Stomach (tissue), 9 donors: ENCODE data around the gene C2CD2L. TPM values are rescaled to one million over a fixed set of nuclear protein-coding genes. Genes with fewer than 3 reads are reported as not detected.
A peak's percentile ranks its signal among the peaks of the same experiment; 100 is the strongest.

Experiments
- DNase-seq, 2 donors: peaks; one replicate each; pipeline versions ENCODE4 v3.0.0 to v3.0.0-alpha.2; 2013 to 2019
- H3K27ac ChIP-seq, 5 donors: fragments of 200-600 bp in 4 of 5; sonication (generic) in 4 of 5; one replicate each; pipeline ENCODE4 v1.5.1; 2013 to 2019; ENCODE audit warnings: mild to moderate bottlenecking in 1 of 5, moderate library complexity in 1 of 5
- H3K27me3 ChIP-seq, 3 donors: fragments of 200-600 bp; sonication (generic); one replicate each; pipeline ENCODE4 v1.5.1; 2017 to 2019; ENCODE audit warnings: mixed run types in 1 of 3
- H3K36me3 ChIP-seq, 4 donors: fragments of 200-600 bp; sonication (generic); 1 replicate in 3 of 4; 2 replicates in 1 of 4; pipeline ENCODE4 v1.5.1; 2016 to 2019
- H3K4me1 ChIP-seq, 4 donors: fragments of 200-600 bp; sonication (generic); one replicate each; pipeline ENCODE4 v1.5.1; 2016 to 2019
- H3K4me3 ChIP-seq, 4 donors: fragments of 200-600 bp; sonication (generic) in 3 of 4; one replicate each; pipeline ENCODE4 v1.5.1; 2016 to 2019; ENCODE audit warnings: mild to moderate bottlenecking in 1 of 4
- H3K9me3 ChIP-seq, 4 donors: fragments of 200-600 bp; sonication (generic); one replicate each; pipeline ENCODE4 v1.5.1; 2016 to 2019
- EP300 ChIP-seq: sonication (generic); formaldehyde crosslinking; IDR thresholded peaks from one replicate; pipeline ENCODE4 v1.6.1; 2017; ENCODE audit warnings: antibody characterized with exemption
- POLR2A ChIP-seq, 4 donors: fragments of 450-650 bp; IDR thresholded peaks; one replicate each; pipeline ENCODE4 v1.6.1; 2016; ENCODE audit warnings: antibody characterized with exemption in 4 of 4, control low read depth in 2 of 4, mild to moderate bottlenecking in 1 of 4, moderate library complexity in 1 of 4
- POLR2AphosphoS5 ChIP-seq, 3 donors: sonication (generic); formaldehyde crosslinking; IDR thresholded peaks; one replicate each; pipeline ENCODE4 v1.6.1; 2016; ENCODE audit warnings: antibody characterized with exemption in 3 of 3
- WGBS, 5 donors: extraction: QIAGEN DNeasy Blood & Tissue Kit in 3 of 5; methylation state at CpG; one replicate each; pipeline versions ENCODE4 v1.1.5 to v1.1.7; 2013 to 2018; 5-methylcytosine and 5-hydroxymethylcytosine counted together
- intact Hi-C: fragments of 100-400 bp; cut with DNase I; formaldehyde crosslinking; loops from one replicate; pipeline ENCODE4 v1.15.1; 2023; ENCODE audit warnings: low total_unique reads
- polyA plus RNA-seq, 3 donors: library from polyadenylated mRNA; stranded (reverse); fragments of 200-250 nt; gene quantifications; one replicate each; pipeline ENCODE4 v1.2.3, GENCODE V29; 2013
- total RNA-seq, 5 donors: library from RNA; depleted of rRNA; stranded (reverse); fragments of >200 nt; gene quantifications; one replicate each; pipeline versions ENCODE4 v1.1.0 to v1.2.3, GENCODE V29; 2014 to 2016
- TF ChIP-seq, protein P1 (sequence below), 7 experiments: fragments of 450-650 bp in 4 of 7; fragments of 200-600 bp in 3 of 7; sonication (generic) in 3 of 7; IDR thresholded peaks; one replicate each; pipeline ENCODE4 v1.5.1; 2016 to 2019; ENCODE audit warnings: antibody characterized with exemption in 7 of 7, control low read depth in 2 of 7, mild to moderate bottlenecking in 1 of 7
- donor health status: healthy with polysubstance abuse.
- donor health status: Bipolar disorder and iron deficiency.
- donor health status: healthy.

The C2CD2L gene
- total and polyA plus RNA-seq, 8 donors: 1.7 to 19.9 (median 6.0) TPM

DNA sequence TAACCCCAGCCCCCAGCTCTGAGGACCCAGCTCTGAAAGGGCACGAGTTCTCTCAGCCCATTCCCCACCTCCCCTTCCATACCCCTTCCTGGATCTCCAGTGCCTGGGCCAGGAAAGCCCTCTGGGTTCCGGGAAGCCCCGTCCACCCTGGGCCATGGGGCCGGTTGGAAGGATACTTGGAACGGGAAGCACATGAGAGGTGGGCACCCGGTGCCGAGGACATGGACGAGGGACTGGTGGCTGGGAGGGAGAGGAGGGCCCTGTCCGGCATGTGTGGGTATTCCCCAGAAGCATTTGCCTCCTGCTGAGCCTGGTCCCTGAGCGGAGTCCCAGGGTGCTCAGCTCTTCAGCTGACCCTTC is 9.1 kb downstream of the C2CD2L start:
- Histone ChIP-seq H3K4me1 (peaks cover 7 to 21% (median 8%) of the 10 kb centered on the region in 4 donors), H3K27me3 (no peaks in the 10 kb centered on the region), H3K4me3 (peak overlapping the region in 1 of 4 donors; percentile 10), H3K9me3 (no peaks in the 10 kb centered on the region), H3K36me3 (peaks cover 39 to 66% (median 63%) of the 10 kb centered on the region in 4 donors), H3K27ac (peak overlapping the region in 4 of 5 donors; percentile 2 to 66 (median 54))
- DNase-seq: no peak
- 82 to 89% (median 85%) methylated on average over 10 of the region's 10 CpGs for WGBS, 5 donors
- intact Hi-C loops: no loop called here
- TF ChIP-seq, protein P1, sequence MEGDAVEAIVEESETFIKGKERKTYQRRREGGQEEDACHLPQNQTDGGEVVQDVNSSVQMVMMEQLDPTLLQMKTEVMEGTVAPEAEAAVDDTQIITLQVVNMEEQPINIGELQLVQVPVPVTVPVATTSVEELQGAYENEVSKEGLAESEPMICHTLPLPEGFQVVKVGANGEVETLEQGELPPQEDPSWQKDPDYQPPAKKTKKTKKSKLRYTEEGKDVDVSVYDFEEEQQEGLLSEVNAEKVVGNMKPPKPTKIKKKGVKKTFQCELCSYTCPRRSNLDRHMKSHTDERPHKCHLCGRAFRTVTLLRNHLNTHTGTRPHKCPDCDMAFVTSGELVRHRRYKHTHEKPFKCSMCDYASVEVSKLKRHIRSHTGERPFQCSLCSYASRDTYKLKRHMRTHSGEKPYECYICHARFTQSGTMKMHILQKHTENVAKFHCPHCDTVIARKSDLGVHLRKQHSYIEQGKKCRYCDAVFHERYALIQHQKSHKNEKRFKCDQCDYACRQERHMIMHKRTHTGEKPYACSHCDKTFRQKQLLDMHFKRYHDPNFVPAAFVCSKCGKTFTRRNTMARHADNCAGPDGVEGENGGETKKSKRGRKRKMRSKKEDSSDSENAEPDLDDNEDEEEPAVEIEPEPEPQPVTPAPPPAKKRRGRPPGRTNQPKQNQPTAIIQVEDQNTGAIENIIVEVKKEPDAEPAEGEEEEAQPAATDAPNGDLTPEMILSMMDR (IDR thresholded peaks at IDR 0.05): no peak
- TF ChIP-seq POLR2AphosphoS5 (IDR thresholded peaks at IDR 0.05) (no peak), POLR2A (IDR thresholded peaks at IDR 0.05) (no peak), EP300 (no peak)

DNA sequence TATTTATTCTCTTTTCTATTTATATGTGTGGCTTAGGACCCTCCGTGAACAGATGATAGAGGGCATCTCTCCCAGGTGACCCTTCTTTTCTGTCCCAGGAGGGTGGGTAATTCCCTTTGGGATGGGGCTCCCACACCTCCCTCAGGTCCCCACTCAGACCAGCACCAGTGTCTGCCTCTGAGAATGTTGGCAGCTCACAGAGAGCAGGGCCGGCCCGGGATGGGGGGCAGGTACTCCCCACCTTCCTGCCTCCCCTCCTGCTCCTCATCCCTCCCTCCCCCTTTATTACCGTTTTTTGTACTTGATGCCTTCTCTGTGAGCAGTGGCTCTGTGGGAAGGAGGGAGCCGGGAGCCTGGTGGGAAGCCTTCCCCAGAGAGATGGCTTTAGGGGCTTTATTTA is 9.5 kb downstream of the C2CD2L start:
- TF ChIP-seq, protein P1 (IDR thresholded peaks at IDR 0.05): no peak
- TF ChIP-seq POLR2AphosphoS5 (IDR thresholded peaks at IDR 0.05): no peak
- TF ChIP-seq POLR2A (IDR thresholded peaks at IDR 0.05): no peak
- TF ChIP-seq EP300: no peak
- H3K36me3 ChIP-seq: peaks cover 35 to 62% (median 59%) of the 10 kb centered on the region in 4 donors
- intact Hi-C loops: no loop called here

DNA sequence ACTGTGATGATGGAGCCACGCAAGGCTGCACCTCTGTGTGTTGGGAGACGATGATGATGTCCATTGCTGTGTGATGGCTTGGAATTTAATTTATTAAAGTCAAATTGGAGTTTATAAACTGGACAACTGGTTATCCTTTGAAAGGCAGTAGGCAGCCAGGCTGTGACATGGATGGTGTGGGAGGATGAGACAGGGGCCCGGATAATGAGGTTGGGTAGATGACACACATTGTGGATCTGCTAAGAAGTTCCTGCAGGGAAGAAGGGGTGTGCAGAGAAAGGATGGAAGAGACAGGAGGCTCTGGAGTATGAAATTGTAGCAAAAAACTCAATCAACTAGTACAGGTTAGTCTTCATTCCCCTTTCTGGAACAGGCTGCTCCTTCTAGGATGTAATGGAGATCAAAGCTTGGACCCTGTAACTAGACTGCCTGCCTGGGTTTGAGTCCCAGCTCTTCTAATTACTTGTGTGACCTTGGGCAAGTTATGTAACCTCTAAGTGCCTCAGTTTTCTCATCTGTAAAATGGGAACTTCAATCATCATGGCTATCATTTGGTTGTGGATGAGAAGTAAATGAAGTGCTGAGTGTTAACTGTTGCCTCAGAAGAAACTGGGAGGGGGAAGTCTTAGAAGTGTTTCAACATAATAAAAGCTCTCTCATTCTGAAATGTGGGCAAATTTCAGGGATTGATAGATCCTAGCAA is 10.0 kb downstream of the C2CD2L start:
- WGBS, 5 donors: 86 to 96% (median 94%) methylated on average over 3 of the region's 3 CpGs
- no peak for DNase-seq
- no peak overlapping the region for H3K4me3 ChIP-seq
- no peaks in the 10 kb centered on the region for H3K27me3 ChIP-seq
- H3K36me3 ChIP-seq: peaks cover 30 to 56% (median 54%) of the 10 kb centered on the region in 4 donors
- TF ChIP-seq POLR2A (IDR thresholded peaks at IDR 0.05): no peak
- TF ChIP-seq POLR2AphosphoS5 (IDR thresholded peaks at IDR 0.05): no peak
- peaks cover 9 to 23% (median 12%) of the 10 kb centered on the region in 4 donors for H3K4me1 ChIP-seq
- H3K27ac ChIP-seq: no peak overlapping the region
- intact Hi-C loops: no loop called here
- H3K9me3 ChIP-seq: no peaks in the 10 kb centered on the region

More for the DNA sequence above, 9.5 kb downstream of the C2CD2L start:
- peaks cover 7 to 21% (median 8%) of the 10 kb centered on the region in 4 donors for H3K4me1 ChIP-seq
- 71 to 83% (median 79%) methylated on average over 5 of the region's 5 CpGs for WGBS, 5 donors
- H3K27me3 ChIP-seq: no peaks in the 10 kb centered on the region
- H3K4me3 ChIP-seq: no peak overlapping the region
- no peak for DNase-seq
- H3K27ac ChIP-seq: peak overlapping the region in 3 of 5 donors; percentile 41 to 66 (median 66)
- H3K9me3 ChIP-seq: no peaks in the 10 kb centered on the region

DNA sequence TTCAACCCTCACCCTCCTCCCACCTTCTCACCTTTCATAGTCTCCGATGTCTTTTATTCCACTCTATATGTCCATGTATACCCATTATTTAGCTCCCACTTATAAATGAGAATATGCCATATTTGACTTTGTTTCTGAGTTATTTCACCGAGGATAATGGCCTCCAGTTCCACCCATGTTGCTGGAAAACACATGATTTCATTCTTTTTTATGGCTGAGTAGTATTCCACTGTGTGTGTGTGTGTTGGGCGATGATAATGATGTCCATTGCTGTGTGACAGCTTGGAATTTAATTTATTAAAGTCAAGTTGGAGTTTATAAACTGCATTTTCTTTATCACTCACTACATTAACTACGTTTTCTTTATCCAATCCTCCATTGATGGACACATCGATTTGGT is 11.1 kb downstream of the C2CD2L start:
- no peak overlapping the region for H3K27ac ChIP-seq
- peaks cover 21 to 47% (median 43%) of the 10 kb centered on the region in 4 donors for H3K36me3 ChIP-seq
- WGBS, 5 donors: 94 to 97% (median 96%) methylated on average over 5 of the region's 5 CpGs
- TF ChIP-seq POLR2A (IDR thresholded peaks at IDR 0.05) (no peak), EP300 (no peak), POLR2AphosphoS5 (IDR thresholded peaks at IDR 0.05) (no peak)
- TF ChIP-seq, protein P1 (IDR thresholded peaks at IDR 0.05): no peak
- H3K4me3 ChIP-seq: no peak overlapping the region
- intact Hi-C loops: no loop called here
- H3K9me3 ChIP-seq: no peaks in the 10 kb centered on the region
- no peak for DNase-seq
- no peaks in the 10 kb centered on the region for H3K27me3 ChIP-seq
- peaks cover 16 to 34% (median 22%) of the 10 kb centered on the region in 4 donors for H3K4me1 ChIP-seq

DNA sequence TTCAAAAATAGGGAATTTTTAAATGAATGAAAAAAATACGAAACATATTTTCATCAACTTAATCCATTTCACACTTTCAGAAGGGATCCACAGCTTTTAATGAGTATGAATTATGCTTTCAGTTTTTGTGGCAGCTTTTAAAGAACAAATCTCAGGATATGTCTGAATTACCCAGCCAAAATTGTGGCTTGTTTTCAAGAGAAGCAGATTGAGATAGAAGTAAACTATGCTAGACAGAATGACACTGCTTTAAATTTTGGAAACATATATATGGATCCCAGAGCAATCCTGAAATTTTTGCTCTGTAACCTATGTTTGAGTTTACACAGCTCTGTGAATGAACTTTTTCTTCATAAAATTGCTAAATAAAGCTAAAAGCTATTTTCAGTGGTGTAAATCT is 11.8 kb downstream of the C2CD2L start:
- peaks cover 13 to 47% (median 41%) of the 10 kb centered on the region in 4 donors for H3K36me3 ChIP-seq

More for the DNA sequence above, 11.8 kb downstream of the C2CD2L start:
- WGBS, 5 donors: 86 to 97% (median 89%) methylated on average over 1 of the region's 1 CpG
- no peak for DNase-seq
- TF ChIP-seq EP300 (no peak), POLR2A (IDR thresholded peaks at IDR 0.05) (no peak), POLR2AphosphoS5 (IDR thresholded peaks at IDR 0.05) (no peak)
- intact Hi-C loops: no loop called here
- no peak overlapping the region for H3K4me3 ChIP-seq
- no peak overlapping the region for H3K27ac ChIP-seq
- H3K27me3 ChIP-seq: no peaks in the 10 kb centered on the region
- no peaks in the 10 kb centered on the region for H3K9me3 ChIP-seq
- peaks cover 16 to 36% (median 27%) of the 10 kb centered on the region in 4 donors for H3K4me1 ChIP-seq
